A549 treated with RU486 at 1 μM for 4 hours (cell line): ENCODE measurements around the gene RIMBP3C. TPM values are rescaled to one million over a fixed set of nuclear protein-coding genes. Genes with fewer than 3 reads are reported as not detected.

Experiments used
- total RNA-seq: library from RNA; stranded (reverse); fragments of 200-300 nt; extraction: Qiagen RNA extraction; gene quantifications from 5 replicates; pipeline ENCODE4 v1.2.3, GENCODE V29; 2022; ENCODE audit warnings: low read depth

RIMBP3C gene
- total RNA-seq, result 0.05 to 0.29 TPM (median 0.24 TPM) in 4 of 5 replicates, not detected in the other

GRCh38 chr22:21551361-21551760 is at the start of gene RIMBP3C:
RIMBP3C (minus strand) TSS chr22:21551461; CDS start chr22:21550976, 485 bp downstream.

GRCh38 chr22:21567456-21568346 is 16.4 kb upstream of the RIMBP3C start, which contains the start of gene UBE2L3:
UBE2L3 (plus strand) TSS chr22:21567714; CDS start chr22:21567745, 31 bp downstream.

Other genes starting within 250 kb of the RIMBP3C start
- 0.30 to 0.67 TPM (median 0.46 TPM) in 5 replicates for gene RIMBP3B, start 167.7 kb downstream of the RIMBP3C start, total RNA-seq
- 2.5 to 3.8 TPM (median 3.1 TPM) in 5 replicates for gene HIC2, start 134.1 kb downstream of the RIMBP3C start, total RNA-seq
- 0.84 to 1.3 TPM (median 1.1 TPM) in 5 replicates for gene TMEM191C, start 84.1 kb downstream of the RIMBP3C start, total RNA-seq
- 61.7 to 78.6 TPM (median 65.7 TPM) in 5 replicates for gene UBE2L3, start 16.3 kb upstream of the RIMBP3C start, total RNA-seq
- 34.4 to 65.5 TPM (median 52.7 TPM) in 5 replicates for gene YDJC, start 78.6 kb upstream of the RIMBP3C start, total RNA-seq
- gene CCDC116, start 81.3 kb upstream of the RIMBP3C start, total RNA-seq, result 0.06 to 0.12 TPM (median 0.10 TPM) in 3 of 5 replicates, not detected in the others
- 36.4 to 64.1 TPM (median 56.3 TPM) in 5 replicates for gene SDF2L1, start 90.8 kb upstream of the RIMBP3C start, total RNA-seq
- 17.5 to 23.6 TPM (median 20.2 TPM) in 5 replicates for gene PPIL2, start 114.6 kb upstream of the RIMBP3C start, total RNA-seq
- 0.18 to 0.31 TPM (median 0.26 TPM) in 5 replicates for gene YPEL1, start 184.3 kb upstream of the RIMBP3C start, total RNA-seq